Gastrocnemius medialis (tissue), 4 donors: ENCODE data around the gene CHSY1.

Experiments used
- POLR2A ChIP-seq, 2 donors: fragments of 450-650 bp; IDR thresholded peaks; one replicate each; pipeline ENCODE4 v1.6.1; 2017; ENCODE audit warnings: antibody characterized with exemption in 2 of 2, mild to moderate bottlenecking in 2 of 2, moderate library complexity in 2 of 2
- TF ChIP-seq, protein P1 (sequence below), 5 experiments: fragments of 450-650 bp in 3 of 5; fragments of 200-600 bp in 2 of 5; sonication (generic) in 2 of 5; IDR thresholded peaks in 4 of 5; conservative IDR thresholded peaks in 1 of 5; 1 replicate in 4 of 5; 2 replicates in 1 of 5; pipeline ENCODE4 v1.5.1; 2016 to 2019; ENCODE audit warnings: antibody characterized with exemption in 5 of 5, mild to moderate bottlenecking in 3 of 5, moderate library complexity in 3 of 5

DNA sequence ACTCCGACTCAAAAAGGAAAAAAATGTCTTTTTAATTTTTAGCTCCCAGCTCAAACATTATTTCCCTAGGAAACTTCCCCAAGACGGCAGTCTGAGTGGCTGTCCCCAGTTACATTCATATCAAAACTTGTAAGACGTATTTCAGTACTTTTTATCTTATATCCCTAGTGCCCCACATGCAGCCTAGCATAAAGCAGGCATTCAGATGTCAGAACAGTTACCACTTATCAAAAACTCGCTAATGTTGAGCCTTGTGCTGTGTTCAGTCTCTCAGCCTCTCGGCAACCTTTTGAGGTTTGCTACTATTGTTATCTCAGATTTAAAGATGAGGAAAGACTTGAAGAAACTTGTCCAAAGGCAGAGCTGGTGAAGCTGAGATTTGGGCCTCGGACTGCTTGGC is 32.1 kb upstream of the CHSY1 start:
- TF ChIP-seq, protein P1, sequence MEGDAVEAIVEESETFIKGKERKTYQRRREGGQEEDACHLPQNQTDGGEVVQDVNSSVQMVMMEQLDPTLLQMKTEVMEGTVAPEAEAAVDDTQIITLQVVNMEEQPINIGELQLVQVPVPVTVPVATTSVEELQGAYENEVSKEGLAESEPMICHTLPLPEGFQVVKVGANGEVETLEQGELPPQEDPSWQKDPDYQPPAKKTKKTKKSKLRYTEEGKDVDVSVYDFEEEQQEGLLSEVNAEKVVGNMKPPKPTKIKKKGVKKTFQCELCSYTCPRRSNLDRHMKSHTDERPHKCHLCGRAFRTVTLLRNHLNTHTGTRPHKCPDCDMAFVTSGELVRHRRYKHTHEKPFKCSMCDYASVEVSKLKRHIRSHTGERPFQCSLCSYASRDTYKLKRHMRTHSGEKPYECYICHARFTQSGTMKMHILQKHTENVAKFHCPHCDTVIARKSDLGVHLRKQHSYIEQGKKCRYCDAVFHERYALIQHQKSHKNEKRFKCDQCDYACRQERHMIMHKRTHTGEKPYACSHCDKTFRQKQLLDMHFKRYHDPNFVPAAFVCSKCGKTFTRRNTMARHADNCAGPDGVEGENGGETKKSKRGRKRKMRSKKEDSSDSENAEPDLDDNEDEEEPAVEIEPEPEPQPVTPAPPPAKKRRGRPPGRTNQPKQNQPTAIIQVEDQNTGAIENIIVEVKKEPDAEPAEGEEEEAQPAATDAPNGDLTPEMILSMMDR (IDR thresholded peaks at IDR 0.05 in 4 of 5, conservative IDR thresholded peaks at IDR 0.05 in 1 of 5): no peak
- TF ChIP-seq POLR2A (IDR thresholded peaks at IDR 0.05): no peak
